ENCODE data around the gene CTAG1B.
"Not testable (repeated sequence)": the region's sequence is repeated elsewhere in the genome, so short reads cannot be mapped to it uniquely, and the experiment has no call there.

Gene CTAG1B

DNA sequence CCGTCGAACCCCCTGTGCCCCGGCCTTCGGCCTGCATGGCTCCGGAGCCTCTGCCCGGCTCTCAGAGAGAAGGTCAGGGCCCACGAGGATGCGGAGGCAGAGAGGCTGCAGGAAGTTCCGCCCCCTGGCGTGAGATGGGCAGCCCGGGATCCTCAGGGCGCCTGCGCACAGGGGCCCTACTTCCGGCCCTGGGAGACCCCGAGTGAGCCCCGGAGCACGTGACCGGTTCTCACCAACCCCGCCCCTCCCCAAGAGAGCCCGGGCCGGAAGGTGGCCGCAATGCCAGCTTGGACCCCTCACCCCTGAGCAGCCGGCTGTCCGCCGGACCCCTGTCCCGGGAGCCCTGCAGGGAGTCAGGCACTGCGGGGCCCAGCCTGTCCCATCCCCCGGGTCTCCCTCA, at the start of gene CTAG1B:
CTAG1B (minus strand) TSS at position 101 of the 400 bp plus-strand sequence; CDS start at position 37, 64 bp downstream.
- H3K4me1 ChIP-seq (ENCODE audit: insufficient read depth, low read length); H3K36me3 ChIP-seq (ENCODE audit: insufficient read depth, low read length); H2AFZ ChIP-seq (ENCODE audit: low read depth, low read length); H3K9me3 ChIP-seq (ENCODE audit: low read length); H3K4me3 ChIP-seq (ENCODE audit: low read length); H3K27me3 ChIP-seq (ENCODE audit: insufficient read depth, low read length): not testable (repeated sequence)

DNA sequence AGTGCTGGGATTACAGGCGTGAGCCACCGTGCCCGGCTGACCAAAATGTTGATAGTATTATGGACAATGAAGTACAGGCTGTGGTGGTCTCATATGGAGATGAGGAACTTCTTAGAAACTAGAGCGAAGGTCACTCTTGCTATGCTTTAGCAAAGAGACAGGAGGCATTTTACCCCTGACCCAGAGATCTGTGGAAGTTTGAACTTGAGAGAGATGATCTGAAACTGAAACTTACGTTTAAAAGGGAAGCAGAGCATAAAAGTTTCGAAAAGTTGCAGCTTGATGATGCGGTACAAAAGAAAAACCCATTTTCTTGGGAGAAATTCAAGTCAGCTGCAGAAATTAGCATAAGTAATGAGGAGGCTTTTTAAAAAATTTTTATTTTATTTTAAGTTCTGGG, 42.8 kb upstream of the CTAG1B start:
- Histone ChIP-seq H3K36me3 (ENCODE audit: insufficient read depth, low read length) (no peaks in the 10 kb centered on the region), H3K27me3 (ENCODE audit: insufficient read depth, low read length) (no peaks in the 10 kb centered on the region), H2AFZ (ENCODE audit: low read depth, low read length) (no peak overlapping the region), H3K4me1 (ENCODE audit: insufficient read depth, low read length) (no peaks in the 10 kb centered on the region), H3K4me3 (ENCODE audit: low read length) (no peak overlapping the region), H3K9me3 (ENCODE audit: low read length) (peaks cover 6% of the 10 kb centered on the region)

DNA sequence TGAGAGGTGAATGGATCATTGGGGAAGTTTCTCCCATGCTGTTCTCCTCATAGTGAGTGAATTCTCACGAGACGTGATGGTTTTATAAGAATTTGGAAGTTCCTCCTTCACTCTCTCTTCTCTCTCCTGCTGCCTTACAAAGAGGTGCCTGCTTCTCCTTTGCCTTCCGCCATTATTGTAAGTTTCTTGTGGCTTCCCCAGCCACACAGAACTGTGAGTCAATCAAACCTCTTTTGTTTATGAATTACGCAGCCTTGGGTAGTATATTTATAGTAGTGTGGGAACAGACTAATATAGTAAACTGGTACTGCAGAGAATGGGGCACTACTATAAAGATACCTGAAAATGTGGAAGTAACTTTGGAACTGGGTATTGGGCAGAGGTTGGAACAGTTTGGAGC, 42.1 kb upstream of the CTAG1B start:
- peaks cover 6% of the 10 kb centered on the region for H3K9me3 ChIP-seq (ENCODE audit: low read length)
- no peaks in the 10 kb centered on the region for H3K27me3 ChIP-seq (ENCODE audit: insufficient read depth, low read length)
- H3K36me3 ChIP-seq (ENCODE audit: insufficient read depth, low read length) = no peaks in the 10 kb centered on the region
- no peak overlapping the region for H3K4me3 ChIP-seq (ENCODE audit: low read length)
- H2AFZ ChIP-seq (ENCODE audit: low read depth, low read length) = no peak overlapping the region
- H3K4me1 ChIP-seq (ENCODE audit: insufficient read depth, low read length) = no peaks in the 10 kb centered on the region

DNA sequence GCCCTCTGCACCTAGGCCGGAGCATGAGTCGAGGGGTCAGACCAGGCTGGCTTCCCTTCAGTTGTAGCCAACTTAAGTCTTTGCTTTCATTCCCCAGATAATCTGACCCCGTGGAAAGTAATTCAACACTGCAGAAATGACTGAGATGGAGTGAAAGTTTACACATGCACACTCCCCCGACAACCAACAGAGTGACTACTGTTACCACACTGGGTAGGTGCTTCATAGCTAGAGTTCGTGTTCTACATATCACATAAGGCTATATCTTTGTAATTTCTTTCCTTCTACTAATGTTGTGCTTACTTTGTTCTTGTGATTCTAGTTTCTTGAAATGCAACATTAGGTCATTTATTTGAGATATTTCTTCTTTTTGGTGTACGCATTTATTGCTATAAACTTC, 41.5 kb upstream of the CTAG1B start:
- H2AFZ ChIP-seq (ENCODE audit: low read depth, low read length) = no peak overlapping the region
- no peaks in the 10 kb centered on the region for H3K4me1 ChIP-seq (ENCODE audit: insufficient read depth, low read length)
- peaks cover 6% of the 10 kb centered on the region for H3K9me3 ChIP-seq (ENCODE audit: low read length)
- no peaks in the 10 kb centered on the region for H3K36me3 ChIP-seq (ENCODE audit: insufficient read depth, low read length)
- H3K4me3 ChIP-seq (ENCODE audit: low read length) = no peak overlapping the region
- H3K27me3 ChIP-seq (ENCODE audit: insufficient read depth, low read length) = no peaks in the 10 kb centered on the region

DNA sequence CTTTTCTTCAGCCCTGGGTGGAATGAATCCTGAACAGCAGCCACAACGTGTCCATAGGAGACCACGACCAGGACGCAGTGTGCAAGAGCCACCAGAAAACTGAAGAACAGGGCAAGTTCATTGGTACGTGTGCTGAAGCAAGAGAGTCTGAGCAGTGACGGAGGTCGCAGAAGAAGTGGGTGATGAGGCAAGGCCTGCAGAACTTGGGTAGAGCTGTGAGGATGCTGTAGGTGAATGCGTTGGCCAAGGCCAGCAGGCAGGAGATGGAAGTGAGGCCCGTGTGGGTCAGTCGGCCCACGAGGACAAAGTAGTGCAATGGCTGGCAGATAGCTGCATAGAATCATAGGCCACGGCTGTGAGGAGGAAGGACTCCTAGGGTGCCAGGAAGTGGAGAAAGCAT, 39.9 kb upstream of the CTAG1B start:
- no peak overlapping the region for H2AFZ ChIP-seq (ENCODE audit: low read depth, low read length)
- H3K4me3 ChIP-seq (ENCODE audit: low read length) = no peak overlapping the region
- H3K4me1 ChIP-seq (ENCODE audit: insufficient read depth, low read length) = no peaks in the 10 kb centered on the region
- H3K27me3 ChIP-seq (ENCODE audit: insufficient read depth, low read length) = peaks cover 4% of the 10 kb centered on the region
- H3K36me3 ChIP-seq (ENCODE audit: insufficient read depth, low read length) = no peaks in the 10 kb centered on the region
- peaks cover 4% of the 10 kb centered on the region for H3K9me3 ChIP-seq (ENCODE audit: low read length)

DNA sequence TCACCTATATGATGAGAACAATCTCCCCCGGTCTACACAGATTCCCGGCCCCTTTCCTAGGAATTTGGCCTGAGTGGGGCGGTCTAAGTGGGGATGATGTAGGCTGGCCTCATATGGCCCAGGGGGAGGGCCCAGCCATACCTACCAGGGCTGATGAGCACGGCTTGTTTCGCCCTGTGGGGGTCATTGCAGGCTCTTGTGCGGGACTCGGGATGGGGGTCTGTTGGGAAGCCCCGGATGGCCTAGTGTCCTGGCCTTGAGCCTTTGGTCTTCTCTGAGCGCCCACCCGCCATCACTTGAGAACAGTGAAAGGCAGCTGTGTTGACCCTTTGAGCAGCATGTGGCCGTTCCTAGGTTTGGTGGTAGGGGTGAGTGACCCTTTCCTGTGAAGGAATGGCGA, 39.1 kb upstream of the CTAG1B start:
- Histone ChIP-seq H3K9me3 (ENCODE audit: low read length) (peaks cover 4% of the 10 kb centered on the region), H2AFZ (ENCODE audit: low read depth, low read length) (no peak overlapping the region), H3K4me1 (ENCODE audit: insufficient read depth, low read length) (no peaks in the 10 kb centered on the region), H3K36me3 (ENCODE audit: insufficient read depth, low read length) (no peaks in the 10 kb centered on the region), H3K27me3 (ENCODE audit: insufficient read depth, low read length) (peaks cover 4% of the 10 kb centered on the region), H3K4me3 (ENCODE audit: low read length) (no peak overlapping the region)

DNA sequence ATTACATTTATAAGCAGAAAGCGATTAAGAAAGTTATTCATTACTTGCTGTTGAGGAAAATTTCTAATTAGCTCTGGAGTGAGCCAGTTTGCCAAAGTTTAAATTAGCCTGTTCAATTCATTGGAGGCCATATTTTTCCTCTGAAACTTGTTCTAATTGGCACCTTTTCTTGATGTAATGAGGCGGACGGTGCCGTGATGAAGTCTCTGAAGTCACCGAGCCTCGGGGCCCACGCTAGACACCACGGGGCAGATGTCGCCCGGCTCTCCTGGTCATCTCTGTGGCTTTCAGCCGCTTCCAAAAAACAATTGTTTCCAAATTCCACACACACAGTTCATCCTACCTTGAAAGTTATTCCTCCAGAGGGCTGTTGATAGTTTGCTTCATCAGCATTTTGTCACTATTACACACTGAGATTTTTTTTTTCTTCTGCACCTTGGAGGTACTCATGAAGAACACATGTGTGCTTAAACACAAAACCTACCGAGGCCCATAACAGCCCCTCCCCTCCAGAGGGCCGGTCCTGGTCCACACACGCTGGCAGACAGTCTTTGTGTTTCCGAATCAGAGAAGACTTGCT, 38.2 kb upstream of the CTAG1B start:
- no peak overlapping the region for H3K4me3 ChIP-seq (ENCODE audit: low read length)
- no peaks in the 10 kb centered on the region for H3K36me3 ChIP-seq (ENCODE audit: insufficient read depth, low read length)
- H2AFZ ChIP-seq (ENCODE audit: low read depth, low read length) = no peak overlapping the region

DNA sequence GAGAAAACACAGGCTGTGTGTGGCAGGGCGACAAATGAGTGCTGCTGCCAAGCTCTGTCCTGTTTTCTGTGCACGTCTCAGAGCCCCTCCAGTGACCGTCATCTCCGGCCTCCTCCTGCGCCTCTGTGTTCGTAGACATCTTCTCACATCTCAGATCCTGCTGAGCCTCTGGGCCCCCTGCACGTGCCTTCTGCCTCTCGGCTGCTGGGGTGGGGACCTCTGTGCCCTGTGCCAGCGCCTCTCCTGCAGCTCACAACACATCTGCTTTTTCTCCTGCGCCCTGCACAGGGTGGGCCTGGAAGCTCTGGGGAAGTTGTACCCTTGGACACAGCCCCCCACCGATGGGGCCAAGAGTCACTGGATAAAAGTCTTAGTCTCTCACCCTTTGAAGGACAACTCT, 36.7 kb upstream of the CTAG1B start:
- H3K4me3 ChIP-seq (ENCODE audit: low read length) = no peak overlapping the region

More for the DNA sequence above, 38.2 kb upstream of the CTAG1B start:
- Histone ChIP-seq H3K4me1 (ENCODE audit: insufficient read depth, low read length) (no peaks in the 10 kb centered on the region), H3K9me3 (ENCODE audit: low read length) (no peaks in the 10 kb centered on the region), H3K27me3 (ENCODE audit: insufficient read depth, low read length) (peaks cover 4% of the 10 kb centered on the region)

DNA sequence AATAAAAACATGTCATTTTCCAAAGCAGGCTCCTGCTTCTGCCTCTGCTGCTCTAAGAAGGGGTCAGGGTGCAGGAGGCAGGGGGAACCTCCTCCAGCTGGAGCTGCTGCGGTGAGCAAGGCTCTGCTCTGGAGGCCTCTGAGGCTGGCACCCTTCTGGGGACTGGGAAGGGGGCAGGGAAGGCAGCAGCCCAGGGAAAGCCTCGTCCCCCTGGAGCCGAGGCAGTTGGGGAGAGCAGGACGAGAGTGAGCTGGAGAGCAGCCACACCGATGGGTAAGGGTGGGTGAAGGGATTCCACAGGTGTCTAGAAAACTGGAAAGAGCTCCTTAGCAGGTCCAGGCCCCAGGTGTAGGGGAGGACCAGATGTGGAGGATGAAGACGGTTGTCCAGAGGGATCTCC, 36.3 kb upstream of the CTAG1B start:
- Histone ChIP-seq H3K4me1 (ENCODE audit: insufficient read depth, low read length) (no peaks in the 10 kb centered on the region), H3K27me3 (ENCODE audit: insufficient read depth, low read length) (peaks cover 4% of the 10 kb centered on the region), H3K4me3 (ENCODE audit: low read length) (no peak overlapping the region), H3K36me3 (ENCODE audit: insufficient read depth, low read length) (no peaks in the 10 kb centered on the region), H2AFZ (ENCODE audit: low read depth, low read length) (no peak overlapping the region), H3K9me3 (ENCODE audit: low read length) (no peaks in the 10 kb centered on the region)

More for the DNA sequence above, 36.7 kb upstream of the CTAG1B start:
- Histone ChIP-seq H3K4me1 (ENCODE audit: insufficient read depth, low read length) (no peaks in the 10 kb centered on the region), H3K9me3 (ENCODE audit: low read length) (no peaks in the 10 kb centered on the region), H3K27me3 (ENCODE audit: insufficient read depth, low read length) (peaks cover 4% of the 10 kb centered on the region), H3K36me3 (ENCODE audit: insufficient read depth, low read length) (no peaks in the 10 kb centered on the region), H2AFZ (ENCODE audit: low read depth, low read length) (no peak overlapping the region)

DNA sequence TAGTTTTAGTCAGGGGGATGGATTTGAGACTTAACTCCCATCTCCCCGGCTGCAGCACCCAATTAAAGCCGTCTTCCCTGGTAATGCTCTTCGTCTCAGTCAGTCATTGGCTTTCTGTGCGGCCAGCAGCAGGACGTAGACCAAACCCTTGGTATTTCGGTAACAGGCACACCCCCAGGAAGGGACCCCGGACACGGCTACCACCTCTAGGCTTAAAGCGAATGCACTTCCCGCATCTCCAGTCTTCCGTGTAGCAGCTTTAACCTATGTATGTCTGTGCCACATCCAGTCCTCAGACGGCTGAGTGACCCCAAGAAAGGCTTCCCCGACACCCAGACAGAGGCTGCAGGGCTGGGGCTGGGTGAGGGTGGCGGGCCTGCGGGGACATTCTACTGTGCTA, 35.8 kb upstream of the CTAG1B start:
- Histone ChIP-seq H3K36me3 (ENCODE audit: insufficient read depth, low read length) (no peaks in the 10 kb centered on the region), H3K9me3 (ENCODE audit: low read length) (no peaks in the 10 kb centered on the region), H2AFZ (ENCODE audit: low read depth, low read length) (no peak overlapping the region), H3K4me1 (ENCODE audit: insufficient read depth, low read length) (no peaks in the 10 kb centered on the region), H3K27me3 (ENCODE audit: insufficient read depth, low read length) (peaks cover 4% of the 10 kb centered on the region), H3K4me3 (ENCODE audit: low read length) (no peak overlapping the region)

DNA sequence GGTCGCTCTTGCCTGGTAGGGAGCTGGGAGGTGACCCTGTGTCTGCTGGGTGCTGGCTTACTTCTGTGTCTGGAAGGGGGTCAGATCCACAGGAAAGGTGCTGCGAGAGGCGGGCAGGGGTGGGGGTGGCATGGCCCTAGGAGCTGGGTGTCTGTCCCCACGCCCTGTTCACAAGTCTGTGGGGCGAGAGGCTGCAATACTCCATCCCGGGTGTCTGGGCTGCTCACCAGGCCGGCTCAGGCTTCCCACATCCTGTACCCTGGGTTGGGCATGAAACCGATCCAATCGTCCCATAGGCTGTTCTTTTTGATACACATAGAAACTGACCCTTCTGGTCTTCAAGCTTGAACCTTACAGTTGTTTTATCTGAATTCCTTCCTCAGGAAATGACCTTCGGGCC, 35.3 kb upstream of the CTAG1B start:
- Histone ChIP-seq H3K4me1 (ENCODE audit: insufficient read depth, low read length) (no peaks in the 10 kb centered on the region), H3K27me3 (ENCODE audit: insufficient read depth, low read length) (peaks cover 4% of the 10 kb centered on the region), H3K36me3 (ENCODE audit: insufficient read depth, low read length) (no peaks in the 10 kb centered on the region), H3K9me3 (ENCODE audit: low read length) (no peaks in the 10 kb centered on the region), H2AFZ (ENCODE audit: low read depth, low read length) (no peak overlapping the region), H3K4me3 (ENCODE audit: low read length) (no peak overlapping the region)

DNA sequence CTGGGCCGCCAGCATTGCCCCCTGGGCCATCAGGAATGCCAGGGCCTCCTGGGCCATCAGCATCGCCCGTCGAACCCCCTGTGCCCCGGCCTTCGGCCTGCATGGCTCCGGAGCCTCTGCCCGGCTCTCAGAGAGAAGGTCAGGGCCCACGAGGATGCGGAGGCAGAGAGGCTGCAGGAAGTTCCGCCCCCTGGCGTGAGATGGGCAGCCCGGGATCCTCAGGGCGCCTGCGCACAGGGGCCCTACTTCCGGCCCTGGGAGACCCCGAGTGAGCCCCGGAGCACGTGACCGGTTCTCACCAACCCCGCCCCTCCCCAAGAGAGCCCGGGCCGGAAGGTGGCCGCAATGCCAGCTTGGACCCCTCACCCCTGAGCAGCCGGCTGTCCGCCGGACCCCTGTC, 34.3 kb upstream of the CTAG1B start, which contains the start of gene CTAG2:
CTAG2 (minus strand) TSS at position 167 of the 400 bp plus-strand sequence; CDS start at position 103, 64 bp downstream.
- not testable (repeated sequence) for H3K9me3 ChIP-seq (ENCODE audit: low read length); H3K36me3 ChIP-seq (ENCODE audit: insufficient read depth, low read length); H2AFZ ChIP-seq (ENCODE audit: low read depth, low read length); H3K27me3 ChIP-seq (ENCODE audit: insufficient read depth, low read length); H3K4me1 ChIP-seq (ENCODE audit: insufficient read depth, low read length); H3K4me3 ChIP-seq (ENCODE audit: low read length)

DNA sequence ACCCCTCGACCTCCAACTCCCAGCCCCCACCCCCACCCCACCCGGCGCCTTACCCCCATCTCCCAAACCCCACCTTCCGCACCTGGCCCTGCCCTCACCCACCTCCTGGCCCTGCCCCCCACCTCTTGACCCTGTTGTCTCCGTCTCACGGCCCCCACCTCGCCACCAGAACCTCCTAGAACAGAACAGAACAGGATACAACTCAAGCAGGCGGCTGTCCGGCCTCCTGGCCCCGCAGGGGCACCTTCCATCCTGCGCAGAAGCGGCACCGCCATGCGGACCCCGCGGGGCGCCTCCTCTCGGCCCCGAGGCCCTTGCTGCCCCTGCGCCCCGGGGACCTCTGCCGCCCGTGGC, 33.9 kb upstream of the CTAG1B start:
- no peaks in the 10 kb centered on the region for H3K4me1 ChIP-seq (ENCODE audit: insufficient read depth, low read length)
- no peaks in the 10 kb centered on the region for H3K36me3 ChIP-seq (ENCODE audit: insufficient read depth, low read length)
- no peak overlapping the region for H3K4me3 ChIP-seq (ENCODE audit: low read length)
- H3K9me3 ChIP-seq (ENCODE audit: low read length) = no peaks in the 10 kb centered on the region
- peaks cover 4% of the 10 kb centered on the region for H3K27me3 ChIP-seq (ENCODE audit: insufficient read depth, low read length)
- no peak overlapping the region for H2AFZ ChIP-seq (ENCODE audit: low read depth, low read length)

DNA sequence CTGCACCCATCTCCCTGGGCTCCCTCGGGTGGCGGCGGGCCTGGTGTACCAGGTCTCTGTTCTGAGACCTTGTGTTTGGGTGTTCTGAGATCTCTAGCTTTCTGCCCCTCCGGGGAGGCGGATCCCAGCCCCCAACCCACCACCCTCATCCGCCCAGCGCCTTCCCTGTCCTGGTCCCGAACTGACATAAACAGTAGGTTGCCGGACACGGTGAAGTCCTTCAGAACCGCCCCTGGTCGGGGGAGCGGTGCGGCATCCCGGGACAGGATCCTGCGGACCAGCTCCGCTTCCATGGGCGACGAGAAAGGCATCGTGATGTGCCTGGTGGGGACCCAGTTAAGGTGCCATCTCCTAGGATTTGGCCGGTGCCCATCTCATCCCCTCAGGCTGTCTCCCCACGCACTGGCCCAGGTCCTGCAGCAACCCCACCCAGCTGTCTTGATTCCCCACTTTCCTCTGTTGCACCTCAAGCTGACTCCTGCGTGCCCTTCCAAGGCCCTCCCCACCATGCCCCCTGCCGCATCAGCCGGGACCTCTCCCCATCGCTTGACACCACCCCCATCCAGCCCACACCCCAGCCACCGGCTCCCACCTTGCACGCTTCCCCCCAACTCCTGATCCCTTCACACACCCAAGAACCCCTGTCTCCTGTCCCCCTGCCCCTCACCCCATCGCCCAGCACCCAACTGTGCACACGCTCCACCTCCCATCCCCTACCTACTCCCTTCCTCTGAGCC, 33.4 kb upstream of the CTAG1B start:
- Histone ChIP-seq H3K9me3 (ENCODE audit: low read length) (no peaks in the 10 kb centered on the region), H3K27me3 (ENCODE audit: insufficient read depth, low read length) (peaks cover 4% of the 10 kb centered on the region), H3K36me3 (ENCODE audit: insufficient read depth, low read length) (no peaks in the 10 kb centered on the region), H2AFZ (ENCODE audit: low read depth, low read length) (no peak overlapping the region), H3K4me3 (ENCODE audit: low read length) (no peak overlapping the region), H3K4me1 (ENCODE audit: insufficient read depth, low read length) (no peaks in the 10 kb centered on the region)
